ENCODE results near the gene FBXL7. TPM values are rescaled to one million over a fixed set of nuclear protein-coding genes. Genes with fewer than 3 reads are reported as not detected.

The FBXL7 gene
- total RNA-seq, 4 donors from 2014 or later: 5.7 to 47.4 (median 6.3) TPM

GRCh38 chr5:15676591-15676990, 176.6 kb downstream of the FBXL7 start:
- no peaks in the 10 kb centered on the region for H3K4me1 ChIP-seq
- intact Hi-C loops (cut with DNase I; ENCODE audit: low total_unique reads): no loop called here
- no peak for DNase-seq
- H3K27me3 ChIP-seq: no peaks in the 10 kb centered on the region
- H3K27ac ChIP-seq: no peak overlapping the region
- no peaks in the 10 kb centered on the region for H3K9me3 ChIP-seq
- no peak overlapping the region for H3K4me3 ChIP-seq
- WGBS, 2 donors (ENCODE audit: low coverage in 1 of 2): 50 to 67% methylated on average over 1 of the region's 1 CpG
- TF ChIP-seq, protein P1, sequence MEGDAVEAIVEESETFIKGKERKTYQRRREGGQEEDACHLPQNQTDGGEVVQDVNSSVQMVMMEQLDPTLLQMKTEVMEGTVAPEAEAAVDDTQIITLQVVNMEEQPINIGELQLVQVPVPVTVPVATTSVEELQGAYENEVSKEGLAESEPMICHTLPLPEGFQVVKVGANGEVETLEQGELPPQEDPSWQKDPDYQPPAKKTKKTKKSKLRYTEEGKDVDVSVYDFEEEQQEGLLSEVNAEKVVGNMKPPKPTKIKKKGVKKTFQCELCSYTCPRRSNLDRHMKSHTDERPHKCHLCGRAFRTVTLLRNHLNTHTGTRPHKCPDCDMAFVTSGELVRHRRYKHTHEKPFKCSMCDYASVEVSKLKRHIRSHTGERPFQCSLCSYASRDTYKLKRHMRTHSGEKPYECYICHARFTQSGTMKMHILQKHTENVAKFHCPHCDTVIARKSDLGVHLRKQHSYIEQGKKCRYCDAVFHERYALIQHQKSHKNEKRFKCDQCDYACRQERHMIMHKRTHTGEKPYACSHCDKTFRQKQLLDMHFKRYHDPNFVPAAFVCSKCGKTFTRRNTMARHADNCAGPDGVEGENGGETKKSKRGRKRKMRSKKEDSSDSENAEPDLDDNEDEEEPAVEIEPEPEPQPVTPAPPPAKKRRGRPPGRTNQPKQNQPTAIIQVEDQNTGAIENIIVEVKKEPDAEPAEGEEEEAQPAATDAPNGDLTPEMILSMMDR (IDR thresholded peaks at IDR 0.05): no peak
- TF ChIP-seq EP300 (IDR thresholded peaks at IDR 0.05; ENCODE audit: low read depth) (no peak), POLR2A (IDR thresholded peaks at IDR 0.05) (no peak), POLR2AphosphoS5 (IDR thresholded peaks at IDR 0.05) (no peak)
- H3K36me3 ChIP-seq: no peaks in the 10 kb centered on the region
- in situ Hi-C loops (cut with MboI; ENCODE audit: low pct_ligation_motif_present in 1 of 4, low pct_unique_long_range_greater_than_20kb in 1 of 4, low sequenced_read_pairs in 3 of 4): no loop called here

DNA sequence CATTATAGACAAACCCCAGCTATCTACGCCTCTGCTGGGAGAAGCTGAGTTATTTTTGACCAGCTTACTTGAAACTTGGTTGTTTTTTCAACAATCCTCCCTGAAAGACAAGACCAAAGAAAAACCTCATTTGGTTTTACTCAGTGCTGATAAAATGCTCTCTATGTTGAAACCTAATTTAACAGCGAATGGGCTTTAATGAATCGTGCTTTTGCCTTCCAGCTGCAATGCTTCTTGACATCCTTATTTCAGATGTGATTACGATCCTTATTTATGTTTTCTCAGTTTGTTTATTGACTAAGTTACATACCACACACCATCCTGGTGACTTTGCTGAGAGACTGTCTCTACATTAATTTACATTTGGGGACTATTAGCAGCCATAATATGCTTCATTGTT, 179.2 kb downstream of the FBXL7 start:
- in situ Hi-C loops (cut with MboI; ENCODE audit: low pct_ligation_motif_present in 1 of 4, low pct_unique_long_range_greater_than_20kb in 1 of 4, low sequenced_read_pairs in 3 of 4): no loop called here
- 69 to 86% methylated on average over 4 of the region's 4 CpGs for WGBS, 2 donors (ENCODE audit: low coverage in 1 of 2)
- TF ChIP-seq POLR2A (IDR thresholded peaks at IDR 0.05): no peak
- no peak for TF ChIP-seq EP300 (IDR thresholded peaks at IDR 0.05; ENCODE audit: low read depth)
- TF ChIP-seq, protein P1 (IDR thresholded peaks at IDR 0.05): no peak
- TF ChIP-seq POLR2AphosphoS5 (IDR thresholded peaks at IDR 0.05): no peak

DNA sequence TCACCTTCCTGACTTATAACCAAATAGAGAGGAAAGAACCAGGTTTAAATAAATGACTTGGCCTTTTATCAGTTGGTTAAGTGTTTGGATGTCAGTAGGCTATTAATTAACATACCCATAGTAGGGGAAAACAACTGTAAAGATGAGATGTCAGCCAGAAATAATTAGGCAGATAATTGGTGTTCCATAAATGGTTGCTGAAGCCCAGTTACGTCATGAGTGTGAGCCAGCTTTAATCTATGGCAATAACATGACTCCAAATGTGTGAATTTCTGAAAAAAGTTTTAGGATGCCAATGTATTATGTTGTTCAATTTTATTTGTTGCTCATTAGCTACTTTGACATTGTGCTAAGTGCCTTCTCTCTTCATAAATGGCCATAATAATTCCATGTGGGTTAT, 180.5 kb downstream of the FBXL7 start:
- Histone ChIP-seq H3K27ac (no peak overlapping the region), H3K27me3 (no peaks in the 10 kb centered on the region), H3K4me3 (no peak overlapping the region), H3K36me3 (no peaks in the 10 kb centered on the region), H3K4me1 (peaks cover 0 to 4% (median 0%) of the 10 kb centered on the region in 4 donors), H3K9me3 (no peaks in the 10 kb centered on the region)
- 67 to 80% methylated on average over 1 of the region's 1 CpG for WGBS, 2 donors (ENCODE audit: low coverage in 1 of 2)
- in situ Hi-C loops (cut with MboI; ENCODE audit: low pct_ligation_motif_present in 1 of 4, low pct_unique_long_range_greater_than_20kb in 1 of 4, low sequenced_read_pairs in 3 of 4): no loop called here
- TF ChIP-seq EP300 (IDR thresholded peaks at IDR 0.05; ENCODE audit: low read depth) (no peak), POLR2A (IDR thresholded peaks at IDR 0.05) (no peak), POLR2AphosphoS5 (IDR thresholded peaks at IDR 0.05) (no peak)
- TF ChIP-seq, protein P1 (IDR thresholded peaks at IDR 0.05): no peak
- no peak for DNase-seq
- intact Hi-C loops (cut with DNase I; ENCODE audit: low total_unique reads): no loop called here

More for the DNA sequence above, 179.2 kb downstream of the FBXL7 start:
- no peaks in the 10 kb centered on the region for H3K9me3 ChIP-seq
- intact Hi-C loops (cut with DNase I; ENCODE audit: low total_unique reads): no loop called here
- H3K4me3 ChIP-seq: no peak overlapping the region
- H3K4me1 ChIP-seq: peaks cover 0 to 4% (median 0%) of the 10 kb centered on the region in 4 donors
- H3K36me3 ChIP-seq: no peaks in the 10 kb centered on the region
- no peak for DNase-seq
- H3K27me3 ChIP-seq: no peaks in the 10 kb centered on the region
- H3K27ac ChIP-seq: no peak overlapping the region

GRCh38 chr5:15682122-15682521, 182.1 kb downstream of the FBXL7 start:
- H3K36me3 ChIP-seq: no peaks in the 10 kb centered on the region
- WGBS, 2 donors (ENCODE audit: low coverage in 1 of 2): 81 to 95% methylated on average over 3 of the region's 3 CpGs
- intact Hi-C loops (cut with DNase I; ENCODE audit: low total_unique reads): no loop called here

More at GRCh38 chr5:15682122-15682521, 182.1 kb downstream of the FBXL7 start:
- H3K27me3 ChIP-seq: no peaks in the 10 kb centered on the region
- in situ Hi-C loops (cut with MboI; ENCODE audit: low pct_ligation_motif_present in 1 of 4, low pct_unique_long_range_greater_than_20kb in 1 of 4, low sequenced_read_pairs in 3 of 4): no loop called here
- peaks cover 0 to 8% (median 0%) of the 10 kb centered on the region in 4 donors for H3K4me1 ChIP-seq
- no peaks in the 10 kb centered on the region for H3K9me3 ChIP-seq
- DNase-seq: no peak
- H3K27ac ChIP-seq: no peak overlapping the region
- TF ChIP-seq POLR2AphosphoS5 (IDR thresholded peaks at IDR 0.05) (no peak), EP300 (IDR thresholded peaks at IDR 0.05; ENCODE audit: low read depth) (no peak), POLR2A (IDR thresholded peaks at IDR 0.05) (no peak)
- TF ChIP-seq, protein P1 (IDR thresholded peaks at IDR 0.05): no peak
- H3K4me3 ChIP-seq: no peak overlapping the region

Data from transverse colon (tissue), 4 donors.